ENCODE measurements around the gene ERN1. TPM values are rescaled to one million over a fixed set of nuclear protein-coding genes. Genes with fewer than 3 reads are reported as not detected.

Gene ERN1
- total and polyA plus RNA-seq, 10 donors, result 3.1 to 65.4 (median 44.1) TPM

DNA sequence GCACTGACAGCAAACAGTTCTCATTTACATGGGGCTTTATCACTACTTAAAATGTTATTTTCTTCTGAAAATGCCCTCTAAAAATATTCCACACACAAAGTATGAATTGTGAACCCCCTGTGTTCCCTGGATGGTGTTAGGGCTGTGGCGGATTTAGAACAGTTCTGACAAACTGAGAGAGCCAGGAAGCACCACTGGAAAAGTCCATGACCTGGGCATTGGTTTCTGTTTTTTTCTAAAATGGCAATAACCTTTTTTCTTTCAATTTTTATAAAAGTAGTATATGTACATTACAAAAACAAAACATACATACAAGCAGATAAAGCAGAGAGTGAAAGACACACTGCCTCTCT is 21.0 kb upstream of the ERN1 start:
- Histone ChIP-seq H3K36me3 (peaks cover 0 to 76% (median 16%) of the 10 kb centered on the region in 6 donors), H3K4me3 (no peak overlapping the region), H3K9me3 (no peaks in the 10 kb centered on the region), H3K27ac (peak overlapping the region in 4 of 8 donors; percentile 35 to 65 (median 42)), H3K4me1 (peaks cover 20 to 82% (median 53%) of the 10 kb centered on the region in 6 donors), H3K27me3 (replicated peaks in 1 of 7) (no peaks in the 10 kb centered on the region)
- intact Hi-C loops (cut with DNase I; ENCODE audit: low total_unique reads), result no loop called here
- DNase-seq, result no peak
- TF ChIP-seq POLR2A (IDR thresholded peaks at IDR 0.05) (no peak), POLR2AphosphoS5 (IDR thresholded peaks at IDR 0.05) (no peak)
- TF ChIP-seq, protein P1, sequence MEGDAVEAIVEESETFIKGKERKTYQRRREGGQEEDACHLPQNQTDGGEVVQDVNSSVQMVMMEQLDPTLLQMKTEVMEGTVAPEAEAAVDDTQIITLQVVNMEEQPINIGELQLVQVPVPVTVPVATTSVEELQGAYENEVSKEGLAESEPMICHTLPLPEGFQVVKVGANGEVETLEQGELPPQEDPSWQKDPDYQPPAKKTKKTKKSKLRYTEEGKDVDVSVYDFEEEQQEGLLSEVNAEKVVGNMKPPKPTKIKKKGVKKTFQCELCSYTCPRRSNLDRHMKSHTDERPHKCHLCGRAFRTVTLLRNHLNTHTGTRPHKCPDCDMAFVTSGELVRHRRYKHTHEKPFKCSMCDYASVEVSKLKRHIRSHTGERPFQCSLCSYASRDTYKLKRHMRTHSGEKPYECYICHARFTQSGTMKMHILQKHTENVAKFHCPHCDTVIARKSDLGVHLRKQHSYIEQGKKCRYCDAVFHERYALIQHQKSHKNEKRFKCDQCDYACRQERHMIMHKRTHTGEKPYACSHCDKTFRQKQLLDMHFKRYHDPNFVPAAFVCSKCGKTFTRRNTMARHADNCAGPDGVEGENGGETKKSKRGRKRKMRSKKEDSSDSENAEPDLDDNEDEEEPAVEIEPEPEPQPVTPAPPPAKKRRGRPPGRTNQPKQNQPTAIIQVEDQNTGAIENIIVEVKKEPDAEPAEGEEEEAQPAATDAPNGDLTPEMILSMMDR (IDR thresholded peaks at IDR 0.05 in 8 of 11, conservative IDR thresholded peaks at IDR 0.05 in 3 of 11), result no peak
- whole genome bisulfite sequencing, 5 donors, result 81 to 90% (median 90%) methylated on average over 1 of the region's 1 CpG

DNA sequence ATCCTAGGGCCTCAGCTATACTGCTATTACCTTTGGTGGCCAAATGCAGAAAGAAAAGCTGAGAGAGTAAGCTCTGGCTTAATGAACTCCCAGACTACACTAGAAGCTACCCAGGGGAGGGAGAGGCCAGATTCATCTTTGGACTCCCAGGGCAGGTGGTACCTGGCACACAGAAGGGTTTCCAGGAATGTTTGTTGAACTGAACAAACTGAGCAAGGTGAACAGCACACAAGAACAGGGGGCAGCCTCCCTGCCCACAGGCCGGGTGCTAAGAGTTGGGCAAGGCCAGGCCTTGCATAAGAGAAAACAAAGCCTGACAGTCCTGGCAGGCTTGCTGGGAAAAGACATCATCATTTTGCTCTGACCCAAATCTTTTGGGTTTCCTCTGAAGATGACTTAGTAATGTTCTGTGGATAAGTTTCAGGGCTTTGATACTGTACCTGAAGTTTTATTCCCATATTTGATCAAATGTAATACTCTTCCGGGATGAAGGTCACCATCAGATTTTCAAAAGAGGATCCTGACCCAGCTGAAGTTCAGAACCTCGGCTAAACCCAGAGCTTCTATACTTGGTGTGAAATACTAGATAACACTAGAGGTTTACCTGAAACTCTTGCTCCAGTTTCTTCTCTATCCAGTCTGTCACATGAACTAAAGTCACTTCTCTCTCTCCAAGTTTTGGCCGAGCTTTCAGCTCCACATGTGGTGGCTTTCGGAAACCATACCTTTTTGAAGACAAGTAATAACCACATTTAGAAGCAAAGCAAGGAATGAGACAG is 20.5 kb upstream of the ERN1 start:
- whole genome bisulfite sequencing, 5 donors, result 67 to 83% (median 81%) methylated on average over 5 of the region's 5 CpGs
- DNase-seq, result no peak
- intact Hi-C loops (cut with DNase I; ENCODE audit: low total_unique reads), result no loop called here
- H3K27me3 ChIP-seq (replicated peaks in 1 of 7), result no peaks in the 10 kb centered on the region
- TF ChIP-seq, protein P1 (IDR thresholded peaks at IDR 0.05 in 8 of 11, conservative IDR thresholded peaks at IDR 0.05 in 3 of 11), result no peak
- TF ChIP-seq POLR2AphosphoS5 (IDR thresholded peaks at IDR 0.05) (no peak), POLR2A (IDR thresholded peaks at IDR 0.05) (no peak)
- H3K4me1 ChIP-seq, result peaks cover 20 to 77% (median 51%) of the 10 kb centered on the region in 6 donors
- H3K36me3 ChIP-seq, result peaks cover 0 to 73% (median 16%) of the 10 kb centered on the region in 6 donors
- no peaks in the 10 kb centered on the region for H3K9me3 ChIP-seq
- peak overlapping the region in 4 of 8 donors; percentile 35 to 65 (median 42) for H3K27ac ChIP-seq
- no peak overlapping the region for H3K4me3 ChIP-seq

GRCh38 chr17:64149196-64149595 is 19.3 kb upstream of the ERN1 start:
- no peak overlapping the region for H3K4me3 ChIP-seq
- no peaks in the 10 kb centered on the region for H3K9me3 ChIP-seq
- WGBS, 5 donors, result 97 to 98% (median 97%) methylated on average over 6 of the region's 6 CpGs
- H3K36me3 ChIP-seq, result peaks cover 0 to 61% (median 16%) of the 10 kb centered on the region in 6 donors
- H3K27ac ChIP-seq, result peak overlapping the region in 6 of 8 donors; percentile 93 to 97 (median 96)
- DNase-seq, result no peak
- intact Hi-C loops (cut with DNase I; ENCODE audit: low total_unique reads), result loop anchor here (5.0 kb wide), 1 partner anchor 133 kb away; no protein-coding TSS in a partner anchor
- H3K27me3 ChIP-seq (replicated peaks in 1 of 7), result no peaks in the 10 kb centered on the region
- no peak for TF ChIP-seq POLR2AphosphoS5 (IDR thresholded peaks at IDR 0.05)
- no peak for TF ChIP-seq POLR2A (IDR thresholded peaks at IDR 0.05)
- TF ChIP-seq, protein P1 (IDR thresholded peaks at IDR 0.05 in 8 of 11, conservative IDR thresholded peaks at IDR 0.05 in 3 of 11), result no peak
- peaks cover 10 to 75% (median 46%) of the 10 kb centered on the region in 6 donors for H3K4me1 ChIP-seq

GRCh38 chr17:64148699-64149098 is 18.8 kb upstream of the ERN1 start:
- H3K4me3 ChIP-seq, result no peak overlapping the region
- no peaks in the 10 kb centered on the region for H3K27me3 ChIP-seq (replicated peaks in 1 of 7)
- intact Hi-C loops (cut with DNase I; ENCODE audit: low total_unique reads), result loop anchor here (5.0 kb wide), 1 partner anchor 134 kb away; no protein-coding TSS in a partner anchor
- TF ChIP-seq POLR2A (IDR thresholded peaks at IDR 0.05) (no peak), POLR2AphosphoS5 (IDR thresholded peaks at IDR 0.05) (no peak)
- TF ChIP-seq, protein P1 (IDR thresholded peaks at IDR 0.05 in 8 of 11, conservative IDR thresholded peaks at IDR 0.05 in 3 of 11), result no peak
- DNase-seq, result no peak
- peaks cover 0 to 56% (median 15%) of the 10 kb centered on the region in 6 donors for H3K36me3 ChIP-seq
- H3K27ac ChIP-seq, result peak overlapping the region; percentile 10 to 97 (median 95)
- H3K9me3 ChIP-seq, result no peaks in the 10 kb centered on the region
- WGBS, 5 donors, result 66 to 96% (median 83%) methylated on average over 4 of the region's 4 CpGs
- peaks cover 6 to 70% (median 42%) of the 10 kb centered on the region in 6 donors for H3K4me1 ChIP-seq
